HepG2 (cell line): ENCODE results near the gene EVI5. TPM values are rescaled to one million over a fixed set of nuclear protein-coding genes. Genes with fewer than 3 reads are reported as not detected.

Experiments
- ATAD3A ChIP-seq: sonication (generic); formaldehyde crosslinking; IDR thresholded peaks from 2 replicates; pipeline ENCODE4 v1.4.0; 2020; ENCODE audit warnings: missing genetic modification reagents
- ATF3 ChIP-seq: sonication (generic); formaldehyde crosslinking; IDR thresholded peaks from 2 replicates; pipeline ENCODE4 v1.4.0; 2020; ENCODE audit warnings: missing genetic modification reagents
- CBFB ChIP-seq: sonication (generic); formaldehyde crosslinking; IDR thresholded peaks from 2 replicates; pipeline ENCODE4 v1.4.0; 2020; ENCODE audit warnings: missing genetic modification reagents
- ELF1 ChIP-seq: sonication (generic); formaldehyde crosslinking; IDR thresholded peaks from 2 replicates; pipeline ENCODE4 v1.4.0; 2020; ENCODE audit warnings: missing genetic modification reagents
- FOXK1 ChIP-seq: sonication (generic); formaldehyde crosslinking; IDR thresholded peaks from 2 replicates; pipeline ENCODE4 v1.4.0; 2020; ENCODE audit warnings: low read depth, missing genetic modification reagents, borderline replicate concordance
- GABPB1 ChIP-seq: IDR thresholded peaks from 2 replicates; pipeline ENCODE4 v1.6.1; 2016; ENCODE audit warnings: mild to moderate bottlenecking, missing genetic modification reagents, moderate library complexity, missing compliant biosample characterization
- HMG20B ChIP-seq: conservative IDR thresholded peaks from 2 replicates; pipeline ENCODE4 v1.6.1; 2016; ENCODE audit warnings: missing genetic modification reagents, missing compliant biosample characterization
- LCORL ChIP-seq, 2 experiments: fragments of 450-650 bp in 1 of 2; sonication (generic) in 1 of 2; formaldehyde crosslinking in 1 of 2; IDR thresholded peaks; 2 replicates each; pipeline versions ENCODE4 v1.5.0 to v1.6.1; 2017 to 2020; ENCODE audit warnings: antibody characterized with exemption in 1 of 2, missing genetic modification reagents in 1 of 2
- PCBP1 ChIP-seq: fragments of 200-400 bp; formaldehyde crosslinking; IDR thresholded peaks from 2 replicates; pipeline ENCODE4 v1.6.1; 2017; ENCODE audit warnings: mild to moderate bottlenecking, low read depth, low read length, borderline replicate concordance
- PPARG ChIP-seq: conservative IDR thresholded peaks from 2 replicates; pipeline ENCODE4 v1.6.1; 2016; ENCODE audit warnings: missing biosample characterization, missing genetic modification reagents
- RBFOX2 ChIP-seq: fragments of 200-400 bp; formaldehyde crosslinking; IDR thresholded peaks from 2 replicates; pipeline ENCODE4 v1.6.1; 2017; ENCODE audit warnings: low read depth, mild to moderate bottlenecking, low read length
- SALL2 ChIP-seq: sonication (generic); formaldehyde crosslinking; IDR thresholded peaks from 2 replicates; pipeline ENCODE4 v1.8.1; 2023; ENCODE audit warnings: mild to moderate bottlenecking, missing genetic modification reagents, inconsistent platforms
- TBL1XR1 ChIP-seq: fragments of 150-350 bp; IDR thresholded peaks from 2 replicates; pipeline ENCODE4 v1.6.1; 2014; ENCODE audit warnings: borderline replicate concordance, low read length; ENCODE audit not compliant: partially characterized antibody
- THAP9 ChIP-seq: sonication (generic); formaldehyde crosslinking; IDR thresholded peaks from 2 replicates; pipeline ENCODE4; 2020; ENCODE audit warnings: missing genetic modification reagents, mild to moderate bottlenecking, borderline replicate concordance
- ZBTB4 ChIP-seq: sonication (generic); formaldehyde crosslinking; IDR thresholded peaks from 2 replicates; pipeline ENCODE4 v1.4.0; 2020; ENCODE audit warnings: missing genetic modification reagents, mild to moderate bottlenecking, borderline replicate concordance
- ZBTB7A ChIP-seq: sonication (generic); formaldehyde crosslinking; IDR thresholded peaks from 2 replicates; pipeline ENCODE4 v1.8.0; 2022; ENCODE audit warnings: mild to moderate bottlenecking, missing genetic modification reagents
- ZNF281 ChIP-seq: sonication (generic); formaldehyde crosslinking; IDR thresholded peaks from 2 replicates; pipeline ENCODE4 v1.4.0; 2020; ENCODE audit warnings: missing genetic modification reagents, borderline replicate concordance
- ZNF333 ChIP-seq: sonication (generic); formaldehyde crosslinking; IDR thresholded peaks from 2 replicates; pipeline ENCODE4 v1.4.0; 2020; ENCODE audit warnings: mild to moderate bottlenecking, missing genetic modification reagents, borderline replicate concordance
- polyA plus RNA-seq, 8 experiments: library from polyadenylated mRNA; depleted of rRNA in 3 of 8; stranded (reverse) in 7 of 8; unstranded in 1 of 8; fragments of >200 nt; fragmentation: Illumina TruSeq in 4 of 8; extraction: Trizol in 4 of 8; gene quantifications; 2 replicates each; pipeline versions ENCODE4 v1.2.1 to v1.2.3, GENCODE V29; 2011 to 2016; ENCODE audit warnings: low read depth in 4 of 8, missing spikeins in 1 of 8, mixed read lengths in 1 of 8; ENCODE audit not compliant: insufficient read depth in 1 of 8
- total RNA-seq, 5 experiments: library from RNA; depleted of rRNA; stranded (reverse); fragments of >200 nt; fragmentation: Illumina TruSeq; extraction: Trizol; gene quantifications; 2 replicates each; pipeline ENCODE4 v1.2.3, GENCODE V29; 2016; ENCODE audit warnings: low read depth in 1 of 5

Gene EVI5
- total and polyA plus RNA-seq, 2 of the 13 experiments (the other 11 are each of a cell fraction or from before 2014, with no cell fraction given), result 4.0 to 12.6 TPM

GRCh38 chr1:92486251-92487077 lies 298.4 kb downstream of the EVI5 start, which contains the start of gene GFI1 (continued):
- TF ChIP-seq ATF3 (CRISPR knock-in tag), result 0 out of 2 replicates have a peak, but pooled peaks have one; percentile 13
- 0 out of 2 replicates have a peak, but pooled peaks have one; percentile 27 for TF ChIP-seq ELF1 (CRISPR knock-in tag)
- TF ChIP-seq FOXK1 (CRISPR knock-in tag), result no peak
- TF ChIP-seq ZBTB7A, result peak; percentile 33; the same call in 1 of the 2 replicates
- TF ChIP-seq PCBP1, result no peak
- 0 out of 2 replicates have a peak, but pooled peaks have one; percentile 28 for TF ChIP-seq CBFB
- no peak; the same call in 1 of the 2 replicates for TF ChIP-seq PPARG
- 0 out of 2 replicates have a peak, but pooled peaks have one; percentile 37 for TF ChIP-seq ZNF333 (CRISPR knock-in tag)
- no peak for TF ChIP-seq ATAD3A (CRISPR knock-in tag)
- TF ChIP-seq RBFOX2, result peak; percentile 91
- TF ChIP-seq GABPB1 (CRISPR knock-in tag), result peak; percentile 85
- TF ChIP-seq SALL2, result 0 out of 2 replicates have a peak, but pooled peaks have one; percentile 64
- no peak for TF ChIP-seq TBL1XR1
- no peak for TF ChIP-seq HMG20B (CRISPR knock-in tag)
- no peak for TF ChIP-seq LCORL (IDR thresholded peaks at IDR 0.05)
- no peak for TF ChIP-seq LCORL (CRISPR knock-in tag; IDR thresholded peaks at IDR 0.05)
- peak; percentile 79; the same call in 1 of the 2 replicates for TF ChIP-seq THAP9 (CRISPR knock-in tag)
- TF ChIP-seq ZNF281, result no peak
- no peak for TF ChIP-seq ZBTB4 (CRISPR knock-in tag)
